DND-41 (cell line): Measurements from ENCODE around the gene SRRM4.

Experiments
- ATAC-seq: fragments of 200-7000 bp; cut with Tn5 transposase; 3 replicates; pipeline ENCODE4 v1.9.1; 2021; ENCODE audit warnings: low read depth; ENCODE audit not compliant: insufficient read depth
- DNase-seq: peaks from one replicate; pipeline ENCODE4 v3.0.0-alpha.2; 2020
- H2AFZ ChIP-seq: 2 replicates; pipeline ENCODE4 v1.6.0; 2012; ENCODE audit warnings: low read depth, low read length
- H3K27ac ChIP-seq: 2 replicates; pipeline ENCODE4 v1.5.1; 2012; ENCODE audit warnings: low read length, inconsistent platforms
- H3K27me3 ChIP-seq: fragments of 200-600 bp; sonication (generic); 2 replicates; pipeline ENCODE4 v1.6.0; 2012; ENCODE audit warnings: low read length, mild to moderate bottlenecking, inconsistent platforms; ENCODE audit not compliant: insufficient read depth, poor library complexity
- H3K36me3 ChIP-seq: 2 replicates; pipeline ENCODE4 v1.5.1; 2012; ENCODE audit warnings: low read length, inconsistent platforms; ENCODE audit not compliant: insufficient read depth
- H3K4me1 ChIP-seq: 2 replicates; pipeline ENCODE4 v1.5.1; 2012; ENCODE audit warnings: mild to moderate bottlenecking, low read length; ENCODE audit not compliant: insufficient read depth
- H3K4me2 ChIP-seq: 2 replicates; pipeline ENCODE4 v1.6.0; 2012; ENCODE audit warnings: mild to moderate bottlenecking, moderate library complexity, low read length, inconsistent platforms; ENCODE audit not compliant: insufficient read depth
- H3K4me3 ChIP-seq, 2 experiments: fragments of 200-600 bp in 1 of 2; shearing (Covaris generic) in 1 of 2; 2 replicates each; pipeline ENCODE4 v1.5.1; 2012 to 2016; ENCODE audit warnings: inconsistent platforms in 2 of 2, low read length in 2 of 2, mild to moderate bottlenecking in 2 of 2, low read depth in 1 of 2, moderate library complexity in 1 of 2
- H3K79me2 ChIP-seq: 2 replicates; pipeline ENCODE4 v1.6.0; 2012; ENCODE audit warnings: low read length, inconsistent platforms; ENCODE audit not compliant: insufficient read depth
- H3K9ac ChIP-seq: 2 replicates; pipeline ENCODE4 v1.6.0; 2012; ENCODE audit warnings: low read depth, mild to moderate bottlenecking, inconsistent platforms, low read length, moderate library complexity
- H3K9me3 ChIP-seq: 2 replicates; pipeline ENCODE4 v1.5.1; 2012; ENCODE audit warnings: low read length, moderate library complexity, mild to moderate bottlenecking, inconsistent platforms; ENCODE audit not compliant: insufficient read depth, severe bottlenecking
- H4K20me1 ChIP-seq: 2 replicates; pipeline ENCODE4 v1.6.0; 2012; ENCODE audit warnings: low read length; ENCODE audit not compliant: insufficient read depth
- CTCF ChIP-seq: IDR thresholded peaks from 2 replicates; pipeline ENCODE4 v1.5.1; 2012; ENCODE audit warnings: borderline replicate concordance, low read length, moderate library complexity, mild to moderate bottlenecking; ENCODE audit not compliant: poor library complexity, severe bottlenecking; ENCODE audit errors: extremely low read depth
- EZH2 ChIP-seq: IDR thresholded peaks from 3 replicates; pipeline ENCODE4 v1.6.1; 2012; ENCODE audit warnings: borderline replicate concordance, low read depth, mild to moderate bottlenecking, moderate library complexity, low read length, inconsistent platforms; ENCODE audit not compliant: severe bottlenecking

The SRRM4 gene

DNA sequence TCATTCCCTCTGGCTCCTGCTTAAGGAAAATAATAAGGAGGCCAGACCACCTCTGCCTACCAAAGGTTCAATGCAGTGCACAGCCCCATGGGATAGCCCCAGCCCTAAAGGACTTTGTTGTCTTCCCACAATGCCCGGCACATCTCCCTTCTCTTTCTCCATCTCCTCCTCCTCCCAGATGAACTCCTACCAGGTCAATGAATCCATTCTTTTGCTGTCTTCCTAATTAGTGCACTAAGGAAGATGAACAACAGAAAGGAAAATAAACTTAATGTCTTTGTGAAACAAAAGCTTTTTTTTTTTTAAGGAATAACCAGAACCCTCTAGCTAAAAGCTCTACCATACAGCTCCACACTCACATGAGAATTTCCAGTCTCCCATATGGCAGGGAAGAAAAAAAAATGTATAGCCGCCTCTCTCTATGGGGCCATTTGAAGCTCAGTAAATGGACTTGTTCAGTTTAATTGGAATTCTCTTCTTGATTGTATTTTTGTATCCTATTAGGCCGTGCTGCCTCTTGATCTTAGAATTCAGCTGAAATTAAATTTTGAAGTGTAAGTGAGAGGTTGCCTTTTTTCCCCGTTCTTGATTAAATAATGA, 155.6 kb downstream of the SRRM4 start:
- DNase-seq (no peak), ATAC-seq (no peak)
- Histone ChIP-seq H3K79me2 (no peaks in the 10 kb centered on the region), H3K9me3 (peaks cover 2% of the 10 kb centered on the region), H3K4me3 (no peak overlapping the region), H3K36me3 (no peaks in the 10 kb centered on the region), H3K27me3 (peaks cover 5% of the 10 kb centered on the region), H2AFZ (no peak overlapping the region), H3K9ac (no peak overlapping the region), H3K4me1 (no peaks in the 10 kb centered on the region), H3K4me2 (no peak overlapping the region), H3K27ac (no peak overlapping the region), H4K20me1 (no peaks in the 10 kb centered on the region)
- TF ChIP-seq EZH2 (no peak), CTCF (no peak)

- Histone ChIP-seq H3K9ac (no peak overlapping the region), H3K27ac (no peak overlapping the region), H3K27me3 (peaks cover 12% of the 10 kb centered on the region), H3K9me3 (no peaks in the 10 kb centered on the region), H2AFZ (no peak overlapping the region), H3K79me2 (no peaks in the 10 kb centered on the region), H3K4me2 (no peak overlapping the region), H3K4me3 (no peak overlapping the region), H3K4me1 (no peaks in the 10 kb centered on the region), H3K36me3 (no peaks in the 10 kb centered on the region), H4K20me1 (no peaks in the 10 kb centered on the region)
- no peak for ATAC-seq
- no peak for DNase-seq
- TF ChIP-seq CTCF (no peak), EZH2 (no peak)
Measured at GRCh38 chr12:119139448-119139847, 158.1 kb downstream of the SRRM4 start.

DNA sequence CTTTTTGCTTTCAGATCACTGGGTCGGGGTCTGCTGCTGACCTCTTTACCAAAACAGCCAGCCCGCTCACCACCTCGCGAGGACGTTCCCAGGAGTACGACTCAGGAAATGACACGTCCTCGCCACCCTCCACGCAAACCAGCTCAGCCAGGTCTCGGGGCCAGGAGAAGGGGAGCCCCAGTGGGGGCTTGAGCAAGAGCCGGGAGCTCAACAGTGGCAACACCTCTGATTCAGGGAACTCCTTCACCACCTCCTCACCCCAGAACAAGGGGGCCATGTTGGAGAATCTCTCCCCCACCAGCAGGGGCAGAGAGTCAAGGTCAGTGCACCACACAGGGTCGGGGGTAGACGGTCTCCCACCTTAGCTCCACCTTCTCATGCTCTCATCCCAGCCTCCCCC, 164.0 kb downstream of the SRRM4 start:
- Histone ChIP-seq H3K9me3 (no peaks in the 10 kb centered on the region), H3K4me3 (no peak overlapping the region), H3K27me3 (peaks cover 9% of the 10 kb centered on the region), H2AFZ (no peak overlapping the region), H3K9ac (no peak overlapping the region), H3K27ac (no peak overlapping the region), H3K36me3 (no peaks in the 10 kb centered on the region), H4K20me1 (no peaks in the 10 kb centered on the region), H3K4me1 (no peaks in the 10 kb centered on the region), H3K4me2 (no peak overlapping the region), H3K79me2 (no peaks in the 10 kb centered on the region)
- TF ChIP-seq EZH2 (no peak), CTCF (no peak)
- DNase-seq (no peak), ATAC-seq (no peak)
